Measurements from ENCODE around the gene ATP10A.

GRCh38 chr15:25832158-25832557 lies 31.0 kb downstream of the ATP10A start:
- TF ChIP-seq CTCF (IDR thresholded peaks at IDR 0.05) (no peak), POLR2A (IDR thresholded peaks at IDR 0.05) (no peak)

Measured in adrenal gland (tissue), 5 donors.